Brain microvascular endothelial cell (primary cell): Measurements from ENCODE around the gene ARHGAP15.

ENCODE experiments used
- DNase-seq: peaks from one replicate; pipeline ENCODE4 v3.0.0-alpha.2; 2020
- H3K27ac ChIP-seq: fragments of 250-450 bp; sonication (Bioruptor Pico); 2 replicates; pipeline ENCODE4 v1.5.1; 2020; ENCODE audit warnings: mild to moderate bottlenecking, moderate library complexity
- H3K27me3 ChIP-seq: fragments of 250-450 bp; sonication (Bioruptor Pico); replicated peaks from 2 replicates; pipeline ENCODE4 v1.5.1; 2020; ENCODE audit warnings: mild to moderate bottlenecking
- H3K36me3 ChIP-seq: fragments of 250-450 bp; sonication (Bioruptor Pico); replicated peaks from 2 replicates; pipeline ENCODE4 v1.5.1; 2020; ENCODE audit warnings: mild to moderate bottlenecking
- H3K4me3 ChIP-seq: 2 replicates; pipeline ENCODE4 v1.5.1; 2011; ENCODE audit warnings: low read depth, mild to moderate bottlenecking, control low read depth, low read length, moderate library complexity
- in situ Hi-C: cut with HindIII; loops from 2 replicates; pipeline ENCODE4 v1.10.0; 2017; ENCODE audit warnings: low sequenced_read_pairs, low pct_ligation_motif_present
- TF ChIP-seq, protein P1 (sequence below): IDR thresholded peaks from 2 replicates; pipeline ENCODE4 v1.5.1; 2011; ENCODE audit warnings: low read depth, mild to moderate bottlenecking, moderate library complexity, low read length, control low read depth, inconsistent platforms; ENCODE audit errors: missing control alignments

ARHGAP15 gene

DNA sequence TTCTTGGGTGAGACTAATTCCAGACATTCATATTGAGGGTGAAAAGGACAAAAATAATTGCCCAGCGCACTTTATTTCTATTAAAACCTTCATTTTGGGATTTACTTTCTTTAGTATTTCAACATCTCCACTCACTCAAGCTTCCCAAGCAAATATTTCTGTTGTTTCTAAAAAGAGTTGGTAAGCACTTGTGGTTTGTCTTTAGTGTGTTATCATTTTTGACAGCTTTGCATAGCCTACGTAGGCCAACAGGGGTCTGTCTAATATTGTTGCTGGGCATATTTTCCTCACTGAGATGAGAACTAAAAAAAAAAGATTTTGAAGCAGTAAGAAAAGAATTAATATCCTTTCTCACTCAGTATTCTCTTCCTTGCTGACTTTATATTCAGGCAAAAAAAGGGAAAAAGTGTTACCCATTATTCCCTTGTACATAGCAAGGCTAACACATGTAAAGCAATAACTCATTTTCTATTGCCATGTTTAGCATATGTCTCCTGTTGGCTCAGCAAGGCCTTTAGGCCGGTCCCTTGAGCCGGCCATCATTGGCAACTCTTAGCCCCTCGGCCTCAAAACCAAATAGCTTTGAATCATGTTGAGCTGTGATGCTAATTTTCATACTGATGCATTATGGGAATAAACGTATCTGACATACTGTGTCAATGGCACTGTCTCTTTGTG is 494.2 kb downstream of the ARHGAP15 start:
- no peaks in the 10 kb centered on the region for H3K27me3 ChIP-seq
- H3K36me3 ChIP-seq, result no peaks in the 10 kb centered on the region
- H3K27ac ChIP-seq, result no peak overlapping the region
- TF ChIP-seq, protein P1, sequence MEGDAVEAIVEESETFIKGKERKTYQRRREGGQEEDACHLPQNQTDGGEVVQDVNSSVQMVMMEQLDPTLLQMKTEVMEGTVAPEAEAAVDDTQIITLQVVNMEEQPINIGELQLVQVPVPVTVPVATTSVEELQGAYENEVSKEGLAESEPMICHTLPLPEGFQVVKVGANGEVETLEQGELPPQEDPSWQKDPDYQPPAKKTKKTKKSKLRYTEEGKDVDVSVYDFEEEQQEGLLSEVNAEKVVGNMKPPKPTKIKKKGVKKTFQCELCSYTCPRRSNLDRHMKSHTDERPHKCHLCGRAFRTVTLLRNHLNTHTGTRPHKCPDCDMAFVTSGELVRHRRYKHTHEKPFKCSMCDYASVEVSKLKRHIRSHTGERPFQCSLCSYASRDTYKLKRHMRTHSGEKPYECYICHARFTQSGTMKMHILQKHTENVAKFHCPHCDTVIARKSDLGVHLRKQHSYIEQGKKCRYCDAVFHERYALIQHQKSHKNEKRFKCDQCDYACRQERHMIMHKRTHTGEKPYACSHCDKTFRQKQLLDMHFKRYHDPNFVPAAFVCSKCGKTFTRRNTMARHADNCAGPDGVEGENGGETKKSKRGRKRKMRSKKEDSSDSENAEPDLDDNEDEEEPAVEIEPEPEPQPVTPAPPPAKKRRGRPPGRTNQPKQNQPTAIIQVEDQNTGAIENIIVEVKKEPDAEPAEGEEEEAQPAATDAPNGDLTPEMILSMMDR, result peak; percentile 20
- no peak for DNase-seq
- H3K4me3 ChIP-seq, result no peak overlapping the region
- in situ Hi-C loops, result no loop called here

DNA sequence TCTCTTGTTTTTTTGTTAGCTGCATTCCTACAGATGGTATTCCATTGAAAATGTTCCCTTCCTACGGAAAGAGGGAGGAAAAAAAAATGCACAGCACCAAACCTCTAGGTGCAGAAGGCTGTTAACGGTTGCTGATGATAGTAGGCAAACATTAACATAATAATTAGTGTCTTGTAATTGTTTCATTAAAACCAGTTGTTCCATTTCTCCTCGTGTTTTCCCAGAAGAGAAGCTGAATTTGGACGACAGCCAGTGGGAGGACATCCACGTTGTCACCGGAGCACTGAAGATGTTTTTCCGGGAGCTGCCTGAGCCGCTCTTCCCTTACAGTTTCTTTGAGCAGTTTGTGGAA is 494.7 kb downstream of the ARHGAP15 start:
- H3K27me3 ChIP-seq, result no peaks in the 10 kb centered on the region
- in situ Hi-C loops, result no loop called here
- H3K36me3 ChIP-seq, result no peaks in the 10 kb centered on the region
- H3K27ac ChIP-seq, result no peak overlapping the region
- H3K4me3 ChIP-seq, result no peak overlapping the region
- DNase-seq, result no peak
- TF ChIP-seq, protein P1, result no peak

DNA sequence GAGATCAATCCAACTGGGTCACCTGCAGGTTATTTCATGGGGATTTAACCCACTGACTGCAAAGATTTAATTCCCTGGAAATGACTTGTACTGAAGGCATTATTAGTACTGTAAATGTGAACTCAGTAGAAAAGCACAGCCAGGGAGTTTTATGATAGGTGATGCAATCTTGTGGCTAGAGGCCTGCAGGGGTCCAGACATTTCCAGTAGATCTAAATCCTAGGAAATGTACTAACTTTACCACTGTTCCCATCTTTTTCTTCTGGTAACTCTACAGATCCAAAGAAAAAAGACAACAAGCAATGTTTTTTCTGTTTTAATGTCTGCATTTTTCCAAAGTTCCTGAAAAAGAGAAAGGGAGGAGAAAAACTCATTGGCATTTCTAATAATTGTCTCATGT is 500.1 kb downstream of the ARHGAP15 start:
- DNase-seq, result peak; percentile 53
- Histone ChIP-seq H3K36me3 (no peaks in the 10 kb centered on the region), H3K27me3 (no peaks in the 10 kb centered on the region), H3K4me3 (no peak overlapping the region), H3K27ac (no peak overlapping the region)
- in situ Hi-C loops, result no loop called here
- TF ChIP-seq, protein P1, result no peak

DNA sequence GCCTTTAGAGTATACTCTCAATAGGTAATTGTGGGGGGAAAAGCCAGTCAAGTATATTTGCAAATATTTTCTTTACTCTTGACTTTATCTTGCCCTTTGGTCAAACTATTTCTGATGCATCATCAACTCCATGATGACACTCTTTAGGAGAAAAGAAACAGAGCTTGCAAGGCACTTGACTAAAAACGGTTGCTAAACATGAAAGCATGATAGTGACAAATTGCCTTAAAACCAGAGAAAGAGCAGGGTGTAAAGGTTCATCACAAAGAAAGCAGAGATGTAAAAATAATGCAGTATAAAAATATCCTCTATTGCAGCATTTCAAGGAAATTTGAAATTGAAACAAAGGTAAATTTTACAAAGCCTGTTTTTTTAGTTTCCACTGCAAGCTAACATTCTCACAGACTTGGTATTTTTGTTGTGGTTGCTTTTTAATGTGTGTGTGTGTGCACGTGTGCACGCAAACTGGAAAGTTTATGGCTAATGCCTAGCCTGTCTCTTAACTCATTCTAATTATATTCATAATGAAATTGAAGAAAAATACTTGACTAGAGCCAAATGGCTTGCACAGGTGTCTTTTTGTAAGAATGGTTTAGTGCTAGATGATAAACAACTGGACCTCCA is 503.6 kb downstream of the ARHGAP15 start:
- no peak for DNase-seq
- Histone ChIP-seq H3K4me3 (no peak overlapping the region), H3K27ac (no peak overlapping the region), H3K27me3 (no peaks in the 10 kb centered on the region), H3K36me3 (no peaks in the 10 kb centered on the region)
- TF ChIP-seq, protein P1, result no peak
- in situ Hi-C loops, result no loop called here

DNA sequence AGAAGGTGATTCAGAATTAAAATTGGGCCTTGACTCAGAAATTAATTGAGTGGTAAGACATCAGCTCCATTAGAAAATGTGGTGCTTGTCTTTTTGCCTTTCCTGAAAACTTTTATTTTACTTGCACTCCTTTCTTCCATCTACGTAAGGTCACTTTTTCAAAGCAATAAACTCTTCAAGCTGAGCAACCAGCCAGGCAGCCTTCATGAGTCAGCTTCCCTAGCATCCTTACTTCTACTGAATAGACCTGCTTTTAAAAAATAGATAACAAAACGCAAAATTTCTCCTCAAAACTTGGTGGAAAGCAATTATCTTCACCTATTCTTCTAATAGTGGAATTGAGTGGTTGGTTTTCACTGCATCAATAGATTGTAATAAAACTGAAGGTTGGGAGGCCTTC is 504.2 kb downstream of the ARHGAP15 start:
- DNase-seq, result peak; percentile 1
- in situ Hi-C loops, result no loop called here
- TF ChIP-seq, protein P1, result no peak
- Histone ChIP-seq H3K27ac (no peak overlapping the region), H3K4me3 (no peak overlapping the region), H3K27me3 (no peaks in the 10 kb centered on the region), H3K36me3 (no peaks in the 10 kb centered on the region)

DNA sequence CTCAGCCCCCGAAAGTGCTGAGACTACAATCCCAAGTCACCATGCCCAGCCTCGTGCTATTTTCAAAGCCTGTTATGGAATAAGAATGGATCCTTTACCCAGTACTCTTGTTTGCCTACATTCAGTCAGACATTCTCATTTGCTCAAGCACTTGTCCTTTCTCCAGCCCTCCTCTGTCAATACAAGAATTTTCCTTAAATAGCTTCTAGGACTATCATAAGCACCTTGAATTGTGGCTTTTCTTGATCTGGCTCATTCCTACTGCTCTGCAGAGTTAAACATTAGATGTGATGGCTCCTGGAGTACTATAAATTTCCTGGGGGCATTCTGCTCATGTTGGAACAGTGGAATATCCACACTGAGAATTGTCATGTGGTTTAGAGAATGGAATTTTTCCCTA is 506.1 kb downstream of the ARHGAP15 start:
- H3K4me3 ChIP-seq, result no peak overlapping the region
- no peak overlapping the region for H3K27ac ChIP-seq
- TF ChIP-seq, protein P1, result no peak
- H3K27me3 ChIP-seq, result no peaks in the 10 kb centered on the region
- no peaks in the 10 kb centered on the region for H3K36me3 ChIP-seq
- in situ Hi-C loops, result no loop called here
- DNase-seq, result no peak
